K562 (cell line): ENCODE measurements around the gene DHRS4L2. TPM values are rescaled to one million over a fixed set of nuclear protein-coding genes. Genes with fewer than 3 reads are reported as not detected.

Experiments
- COPS2 ChIP-seq: fragments of 450-650 bp; conservative IDR thresholded peaks from 2 replicates; pipeline ENCODE4 v1.6.1; 2016; ENCODE audit warnings: mild to moderate bottlenecking, moderate library complexity
- E4F1 ChIP-seq: fragments of 250-450 bp; sonication (Bioruptor Pico); IDR thresholded peaks from 2 replicates; pipeline ENCODE4 v1.5.0; 2021; ENCODE audit warnings: mild to moderate bottlenecking, borderline replicate concordance
- FUS ChIP-seq: fragments of 200-400 bp; formaldehyde crosslinking; optimal IDR thresholded peaks from 2 replicates; pipeline ENCODE3; 2017; ENCODE audit warnings: low read depth, low read length
- GABPB2 ChIP-seq: fragments of 250-450 bp; sonication (Bioruptor Pico); conservative IDR thresholded peaks from 2 replicates; pipeline ENCODE4 v1.5.1; 2021; ENCODE audit warnings: mild to moderate bottlenecking
- IFI16 ChIP-seq: fragments of 250-450 bp; sonication (Bioruptor Pico); IDR thresholded peaks from 2 replicates; pipeline ENCODE4 v2.1.2; 2022; ENCODE audit warnings: mild to moderate bottlenecking, inconsistent platforms
- KDM2B ChIP-seq: fragments of 250-450 bp; sonication (Bioruptor Pico); IDR thresholded peaks from 2 replicates; pipeline ENCODE4 v1.8.0; 2021; ENCODE audit warnings: mild to moderate bottlenecking, moderate library complexity
- MBD1 ChIP-seq: fragments of 250-450 bp; sonication (Bioruptor Pico); IDR thresholded peaks from 2 replicates; pipeline ENCODE4 v1.8.0; 2022; ENCODE audit warnings: inconsistent platforms
- MLLT1 ChIP-seq, 2 experiments: fragments of 450-650 bp; IDR thresholded peaks; 2 replicates each; pipeline ENCODE4 v1.6.1; 2016
- PCBP1 ChIP-seq: fragments of 200-400 bp; formaldehyde crosslinking; IDR thresholded peaks from 2 replicates; pipeline ENCODE4 v1.6.1; 2018; ENCODE audit warnings: mild to moderate bottlenecking, low read depth, low read length; ENCODE audit not compliant: poor library complexity, severe bottlenecking
- POLR2AphosphoS2 ChIP-seq: IDR thresholded peaks from 2 replicates; pipeline ENCODE4 v1.6.1; 2012; ENCODE audit warnings: low read length, improper control_type of control experiment
- POU5F1 ChIP-seq: fragments of 150-350 bp; IDR thresholded peaks from 2 replicates; pipeline ENCODE4 v1.6.1; 2014; ENCODE audit warnings: borderline replicate concordance, low read length, low read depth, mild to moderate bottlenecking; ENCODE audit not compliant: partially characterized antibody
- PTRF ChIP-seq: fragments of 450-650 bp; IDR thresholded peaks from 2 replicates; pipeline ENCODE4 v1.6.1; 2016; ENCODE audit warnings: mild to moderate bottlenecking, missing genetic modification characterization, missing compliant biosample characterization
- RFX1 ChIP-seq: fragments of 450-650 bp; IDR thresholded peaks from 2 replicates; pipeline ENCODE4 v1.6.1; 2016; ENCODE audit warnings: mild to moderate bottlenecking, moderate library complexity
- SIX5 ChIP-seq, 2 experiments: IDR thresholded peaks; 2 replicates each; pipeline ENCODE4 v1.6.1; 2011; ENCODE audit warnings: low read length in 2 of 2, borderline replicate concordance in 1 of 2, low read depth in 1 of 2, mild to moderate bottlenecking in 1 of 2, moderate library complexity in 1 of 2; ENCODE audit not compliant: insufficient read depth in 1 of 2
- SMARCE1 ChIP-seq: fragments of 450-650 bp; IDR thresholded peaks from 2 replicates; pipeline ENCODE4 v1.7.1; 2016; ENCODE audit warnings: mild to moderate bottlenecking
- SUPT5H ChIP-seq: fragments of 450-650 bp; IDR thresholded peaks from 2 replicates; pipeline ENCODE4 v1.6.1; 2016
- ZBTB26 ChIP-seq: fragments of 450-650 bp; formaldehyde crosslinking; IDR thresholded peaks from 2 replicates; pipeline ENCODE4 v1.4.0; 2022; ENCODE audit warnings: missing genetic modification characterization
- ZNF134 ChIP-seq: fragments of 250-450 bp; sonication (Bioruptor Pico); conservative IDR thresholded peaks from 2 replicates; pipeline ENCODE4 v1.4.0; 2020
- ZNF146 ChIP-seq: IDR thresholded peaks from one replicate; pipeline ENCODE4 v1.6.1; 2018; ENCODE audit warnings: missing compliant biosample characterization; ENCODE audit not compliant: unreplicated experiment
- ZNF197 ChIP-seq: fragments of 200-800 bp; sonication (Bioruptor generic); IDR thresholded peaks from 2 replicates; pipeline ENCODE4 v1.6.1; 2016; ENCODE audit warnings: low read depth, missing genetic modification characterization, missing compliant biosample characterization
- ZNF224 ChIP-seq: sonication (generic); formaldehyde crosslinking; IDR thresholded peaks from 2 replicates; pipeline ENCODE4 v1.8.0; 2022; ENCODE audit warnings: mild to moderate bottlenecking, missing genetic modification reagents
- ZNF444 ChIP-seq: fragments of 250-450 bp; sonication (Bioruptor Pico); IDR thresholded peaks from 2 replicates; pipeline ENCODE4 v1.4.0; 2020; ENCODE audit warnings: mild to moderate bottlenecking, moderate library complexity
- polyA plus RNA-seq, 8 experiments: library from polyadenylated mRNA; depleted of rRNA in 4 of 8; stranded (reverse) in 5 of 8; unstranded in 3 of 8; fragments of >200 nt; fragmentation: Nextera tagmentation in 2 of 8; fragmentation: Illumina TruSeq in 1 of 8; extraction: Ambion mirVana in 2 of 8; extraction: Trizol in 1 of 8; gene quantifications; 2 replicates each; pipeline versions ENCODE4 v1.2.1 to v1.2.3, GENCODE V29; 2011 to 2014; ENCODE audit warnings: inconsistent platforms in 1 of 8, missing spikeins in 1 of 8
- total RNA-seq, 7 experiments: library from RNA; depleted of rRNA in 6 of 7; stranded (reverse); fragments of >200 nt in 6 of 7; fragmentation: Illumina TruSeq in 2 of 7; extraction: Trizol in 2 of 7; gene quantifications; 2 replicates each; pipeline versions ENCODE4 v1.2.1 to v1.2.3, GENCODE V29; 2011 to 2021; ENCODE audit warnings: low replicate concordance in 1 of 7

DHRS4L2 gene
- total and polyA plus RNA-seq, 9 of the 15 experiments (the other 6 are each of a cell fraction or from before 2014, with no cell fraction given), result 2.3 to 13.7 (median 8.1) TPM

DNA sequence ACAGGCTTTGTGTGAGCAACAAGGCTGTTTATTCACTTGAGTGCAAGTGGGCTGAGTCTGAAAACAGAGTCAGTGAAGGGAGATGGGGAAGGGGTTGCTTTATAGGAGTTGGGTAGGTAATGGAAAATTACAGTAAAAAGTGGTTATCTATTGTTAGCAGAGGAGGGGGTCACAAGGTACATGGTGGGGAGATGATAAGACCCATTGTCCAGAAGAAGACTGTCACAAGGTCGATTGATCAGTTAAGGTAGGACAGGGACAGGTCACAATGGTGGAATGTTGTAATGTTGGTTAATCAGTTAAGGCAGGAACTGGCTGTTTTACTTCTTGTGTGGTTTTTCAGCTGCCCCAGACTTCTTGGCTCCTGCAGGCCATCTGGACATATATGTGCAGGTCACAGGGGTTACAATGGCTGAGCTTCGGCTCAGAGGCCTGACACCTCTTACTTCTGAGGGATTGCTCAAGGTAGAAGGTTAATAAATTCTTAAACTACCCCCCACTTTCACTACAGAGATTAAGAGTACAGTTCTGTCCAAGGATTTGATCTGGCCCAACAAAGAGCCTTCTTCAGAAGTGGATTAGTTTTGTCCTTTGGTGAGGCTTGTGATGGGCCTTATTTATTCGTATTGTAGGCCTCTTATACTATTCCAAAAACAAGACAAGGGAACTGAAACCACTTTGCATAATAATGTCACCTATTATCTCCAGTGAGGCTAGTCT is 49.0 kb upstream of the DHRS4L2 start (continued):
- no peak for TF ChIP-seq MBD1 (CRISPR knock-in tag)
- TF ChIP-seq RFX1, result no peak
- TF ChIP-seq COPS2, result no peak
- peak; percentile 47; the same call in 1 of the 2 replicates for TF ChIP-seq PTRF (tag)
- no peak for TF ChIP-seq POLR2AphosphoS2
- TF ChIP-seq MLLT1 (IDR thresholded peaks at IDR 0.05), result no peak
- no peak for TF ChIP-seq POU5F1
- TF ChIP-seq ZNF146 (CRISPR knock-in tag), result no peak
- no peak for TF ChIP-seq FUS
- TF ChIP-seq ZNF444 (CRISPR knock-in tag), result no peak
- TF ChIP-seq IFI16 (CRISPR knock-in tag), result peak; percentile 94
- TF ChIP-seq ZNF224 (CRISPR knock-in tag), result no peak
- no peak for TF ChIP-seq KDM2B
- no peak for TF ChIP-seq E4F1 (CRISPR knock-in tag)
- TF ChIP-seq ZBTB26 (CRISPR knock-in tag), result no peak
- peak; percentile 69 for TF ChIP-seq ZNF134 (CRISPR knock-in tag)
- TF ChIP-seq PCBP1, result no peak
- 0 out of 2 replicates have a peak, but pooled peaks have one; percentile 28 for TF ChIP-seq ZNF197 (CRISPR knock-in tag)
- no peak for TF ChIP-seq SMARCE1
- no peak for TF ChIP-seq SIX5 (IDR thresholded peaks at IDR 0.05; ENCODE audit: borderline replicate concordance in 1 of 2, insufficient read depth in 1 of 2, low read depth in 1 of 2, low read length in 2 of 2)
- TF ChIP-seq GABPB2 (CRISPR knock-in tag), result no peak
- no peak for TF ChIP-seq SUPT5H
